ENCODE data around the gene TAS1R2. TPM values are rescaled to one million over a fixed set of nuclear protein-coding genes. Genes with fewer than 3 reads are reported as not detected.

The TAS1R2 gene
- total RNA-seq, 2 donors from 2014 or later = not detected

GRCh38 chr1:18876210-18876609, 16.8 kb upstream of the TAS1R2 start:
- Histone ChIP-seq H3K4me1 (ENCODE audit: control insufficient read depth in 1 of 2, low read depth in 2 of 2) (no peaks in the 10 kb centered on the region), H3K9me3 (no peaks in the 10 kb centered on the region)

GRCh38 chr1:18875796-18876128, 16.3 kb upstream of the TAS1R2 start:
- H3K27me3 ChIP-seq (replicated peaks; ENCODE audit: insufficient read depth) = no peaks in the 10 kb centered on the region
- H3K9me3 ChIP-seq = no peaks in the 10 kb centered on the region
- H3K4me3 ChIP-seq = no peak overlapping the region
- H3K27ac ChIP-seq = no peak overlapping the region
- no peaks in the 10 kb centered on the region for H3K4me1 ChIP-seq (ENCODE audit: control insufficient read depth in 1 of 2, low read depth in 2 of 2)
- H3K36me3 ChIP-seq = peaks cover 8% of the 10 kb centered on the region
- no peak for DNase-seq (ENCODE audit: low spot score)
- no peak for ATAC-seq (ENCODE audit: insufficient number of reproducible peaks, low FRiP score, low read depth)
- no peak for TF ChIP-seq CTCF (IDR thresholded peaks at IDR 0.05)

More at GRCh38 chr1:18876210-18876609, 16.8 kb upstream of the TAS1R2 start:
- peaks cover 8% of the 10 kb centered on the region for H3K36me3 ChIP-seq
- H3K4me3 ChIP-seq = no peak overlapping the region
- H3K27ac ChIP-seq = no peak overlapping the region
- ATAC-seq (ENCODE audit: insufficient number of reproducible peaks, low FRiP score, low read depth) = no peak
- DNase-seq (ENCODE audit: low spot score) = no peak
- H3K27me3 ChIP-seq (replicated peaks; ENCODE audit: insufficient read depth) = no peaks in the 10 kb centered on the region
- no peak for TF ChIP-seq CTCF (IDR thresholded peaks at IDR 0.05)

- TF ChIP-seq CTCF (IDR thresholded peaks at IDR 0.05) = peak; percentile 86
- H3K9me3 ChIP-seq = no peaks in the 10 kb centered on the region
Observed at GRCh38 chr1:18875107-18875795, 15.8 kb upstream of the TAS1R2 start.

GRCh38 chr1:18874600-18874999, 15.1 kb upstream of the TAS1R2 start:
- no peak for ATAC-seq (ENCODE audit: insufficient number of reproducible peaks, low FRiP score, low read depth)
- no peak for TF ChIP-seq CTCF (IDR thresholded peaks at IDR 0.05)
- no peak overlapping the region for H3K27ac ChIP-seq
- H3K4me1 ChIP-seq (ENCODE audit: control insufficient read depth in 1 of 2, low read depth in 2 of 2) = no peaks in the 10 kb centered on the region
- no peak for DNase-seq (ENCODE audit: low spot score)
- H3K4me3 ChIP-seq = no peak overlapping the region
- no peaks in the 10 kb centered on the region for H3K9me3 ChIP-seq
- H3K36me3 ChIP-seq = peaks cover 8% of the 10 kb centered on the region
- H3K27me3 ChIP-seq (replicated peaks; ENCODE audit: insufficient read depth) = no peaks in the 10 kb centered on the region

More at GRCh38 chr1:18875107-18875795, 15.8 kb upstream of the TAS1R2 start:
- Histone ChIP-seq H3K4me1 (ENCODE audit: control insufficient read depth in 1 of 2, low read depth in 2 of 2) (no peaks in the 10 kb centered on the region), H3K27ac (no peak overlapping the region), H3K27me3 (replicated peaks; ENCODE audit: insufficient read depth) (no peaks in the 10 kb centered on the region), H3K4me3 (no peak overlapping the region), H3K36me3 (peaks cover 8% of the 10 kb centered on the region)
- DNase-seq (ENCODE audit: low spot score) (peak; percentile 28), ATAC-seq (ENCODE audit: insufficient number of reproducible peaks, low FRiP score, low read depth) (no peak)

- Histone ChIP-seq H3K4me3 (no peak overlapping the region), H3K4me1 (ENCODE audit: control insufficient read depth in 1 of 2, low read depth in 2 of 2) (no peaks in the 10 kb centered on the region), H3K27me3 (replicated peaks; ENCODE audit: insufficient read depth) (no peaks in the 10 kb centered on the region), H3K36me3 (peaks cover 8% of the 10 kb centered on the region), H3K9me3 (no peaks in the 10 kb centered on the region), H3K27ac (no peak overlapping the region)
- ATAC-seq (ENCODE audit: insufficient number of reproducible peaks, low FRiP score, low read depth) (no peak), DNase-seq (ENCODE audit: low spot score) (no peak)
- TF ChIP-seq CTCF (IDR thresholded peaks at IDR 0.05) = no peak
Observed at GRCh38 chr1:18874036-18874435, 14.6 kb upstream of the TAS1R2 start.

All from thoracic aorta (tissue), 2 donors.